Mucosa of descending colon (tissue), 3 donors: ENCODE measurements around the gene RAB6B. TPM values are rescaled to one million over a fixed set of nuclear protein-coding genes. Genes with fewer than 3 reads are reported as not detected.

Source experiments
- ATAC-seq: fragments of 200-7000 bp; cut with Tn5 transposase; one replicate; pipeline ENCODE4 v1.9.1; 2020; ENCODE audit warnings: mild to moderate bottlenecking, moderate library complexity
- DNase-seq, 3 donors: peaks; one replicate each; pipeline ENCODE4 v3.0.0-alpha.2; 2020
- H3K36me3 ChIP-seq: fragments of 200-600 bp; one replicate; pipeline ENCODE4 v1.8.0; 2021; ENCODE audit warnings: low read depth, mild to moderate bottlenecking
- H3K4me1 ChIP-seq: fragments of 200-600 bp; one replicate; pipeline ENCODE4 v1.8.0; 2021; ENCODE audit warnings: low read depth, mild to moderate bottlenecking
- H3K4me3 ChIP-seq: fragments of 200-600 bp; one replicate; pipeline ENCODE4 v1.8.0; 2021; ENCODE audit warnings: mild to moderate bottlenecking
- H3K9me3 ChIP-seq: fragments of 200-600 bp; one replicate; pipeline ENCODE4 v1.8.0; 2021; ENCODE audit warnings: mild to moderate bottlenecking
- CTCF ChIP-seq: fragments of 200-600 bp; IDR thresholded peaks from one replicate; pipeline ENCODE4 v1.8.0; 2022; ENCODE audit warnings: antibody characterized with exemption, mild to moderate bottlenecking
- intact Hi-C, 2 donors: fragments of 100-400 bp; cut with DNase I in 1 of 2; cut with micrococcal nuclease in 1 of 2; formaldehyde crosslinking; loops; one replicate each; pipeline versions ENCODE4 v1.11.0 to v1.11.1; 2022; cut with DNase I, micrococcal nuclease
- total RNA-seq, 3 donors: library from RNA; stranded (reverse); fragmentation: NEBNext Ultra II Directional in 2 of 3; extraction: Animal tissue kit (Norgen Biotek cat#: 25700) in 2 of 3; gene quantifications; one replicate each; pipeline versions ENCODE4 v1.2.1 to v1.2.4, GENCODE V29; 2021 to 2023
- donor health status: DM: no; HTN: no; CAD: no; lungs with moderate emphysema.
- donor health status: DM: no; HTN: no; CAD: no.
- donor health status: DM: no; HTN: yes; CAD: no.

Gene RAB6B
- total RNA-seq, 3 donors from 2014 or later: 4.1 to 11.6 (median 4.8) TPM

- Histone ChIP-seq H3K36me3 (no peaks in the 10 kb centered on the region), H3K9me3 (no peaks in the 10 kb centered on the region), H3K4me3 (no peak overlapping the region), H3K4me1 (no peaks in the 10 kb centered on the region)
- intact Hi-C loops: no loop called here
- DNase-seq (no peak), ATAC-seq (no peak)
- no peak for TF ChIP-seq CTCF
These were observed 66.9 kb downstream of the RAB6B start for GRCh38 chr3:133828576-133829309.

- intact Hi-C loops: no loop called here
- DNase-seq: no peak
- H3K4me3 ChIP-seq: no peak overlapping the region
- ATAC-seq: no peak
- H3K36me3 ChIP-seq: no peaks in the 10 kb centered on the region
- H3K9me3 ChIP-seq: no peaks in the 10 kb centered on the region
- no peak for TF ChIP-seq CTCF
- no peaks in the 10 kb centered on the region for H3K4me1 ChIP-seq
These were observed 68.0 kb downstream of the RAB6B start for GRCh38 chr3:133827684-133828083.

GRCh38 chr3:133827136-133827535, 68.5 kb downstream of the RAB6B start:
- Histone ChIP-seq H3K9me3 (no peaks in the 10 kb centered on the region), H3K4me3 (no peak overlapping the region), H3K4me1 (no peaks in the 10 kb centered on the region), H3K36me3 (no peaks in the 10 kb centered on the region)
- ATAC-seq (no peak), DNase-seq (no peak)
- TF ChIP-seq CTCF: no peak
- intact Hi-C loops: no loop called here

- no peak for ATAC-seq
- no peaks in the 10 kb centered on the region for H3K9me3 ChIP-seq
- H3K36me3 ChIP-seq: no peaks in the 10 kb centered on the region
- intact Hi-C loops: no loop called here
- no peaks in the 10 kb centered on the region for H3K4me1 ChIP-seq
- no peak for TF ChIP-seq CTCF
- no peak for DNase-seq
- H3K4me3 ChIP-seq: no peak overlapping the region
These were observed 69.5 kb downstream of the RAB6B start for GRCh38 chr3:133825969-133826727.

- no peak for TF ChIP-seq CTCF
These were observed 70.7 kb downstream of the RAB6B start for GRCh38 chr3:133824961-133825485.

More at GRCh38 chr3:133824961-133825485, 70.7 kb downstream of the RAB6B start:
- DNase-seq: no peak
- intact Hi-C loops: loop anchor here (5.0 kb wide), 1 partner anchor 102 kb away; no protein-coding TSS in a partner anchor
- Histone ChIP-seq H3K4me1 (no peaks in the 10 kb centered on the region), H3K4me3 (no peak overlapping the region), H3K36me3 (peaks cover 3% of the 10 kb centered on the region), H3K9me3 (no peaks in the 10 kb centered on the region)
- no peak for ATAC-seq
